Mesothelial cell of epicardium (in vitro differentiated cells): Measurements from ENCODE around the gene MUCL3. TPM values are rescaled to one million over a fixed set of nuclear protein-coding genes. Genes with fewer than 3 reads are reported as not detected.
"Not testable (repeated sequence)": the region's sequence is repeated elsewhere in the genome, so short reads cannot be mapped to it uniquely, and the experiment has no call there.

Source experiments
- DNase-seq, 2 experiments: peaks; one replicate each; pipeline ENCODE4 v3.0.0; 2021; ENCODE audit warnings: low spot score in 2 of 2; ENCODE audit not compliant: unreplicated experiment in 2 of 2
- H3K27ac Mint-ChIP-seq: 2 replicates; pipeline ENCODE4 v1.8.0; 2021; ENCODE audit warnings: mixed read lengths
- H3K27me3 Mint-ChIP-seq: 2 replicates; pipeline ENCODE4 v1.8.0; 2021; ENCODE audit warnings: low read depth, mixed read lengths
- H3K36me3 Mint-ChIP-seq: 2 replicates; pipeline ENCODE4 v1.8.0; 2021; ENCODE audit warnings: mixed read lengths
- H3K4me1 Mint-ChIP-seq: 2 replicates; pipeline ENCODE4 v1.8.0; 2021; ENCODE audit warnings: mixed read lengths
- H3K4me3 Mint-ChIP-seq: 2 replicates; pipeline ENCODE4 v1.8.0; 2021; ENCODE audit warnings: mild to moderate bottlenecking, moderate library complexity, mixed read lengths
- H3K9me3 Mint-ChIP-seq: 2 replicates; pipeline ENCODE4 v1.8.0; 2021; ENCODE audit warnings: mixed read lengths
- CTCF ChIP-seq: fragments of 200-600 bp; sonication (generic); IDR thresholded peaks from one replicate; pipeline ENCODE4 v1.5.0; 2021; ENCODE audit warnings: antibody characterized with exemption; ENCODE audit not compliant: unreplicated experiment
- total RNA-seq: library from RNA; stranded (reverse); gene quantifications from 3 replicates; pipeline ENCODE4 v1.2.1, GENCODE V29; 2021

MUCL3 gene
- total RNA-seq, 1 donor from 2014 or later = not detected

GRCh38 chr6:30918670-30919069 lies 22.1 kb upstream of the MUCL3 start:
- Mint-ChIP-seq H3K9me3 (no peaks in the 10 kb centered on the region), H3K27ac (no peak overlapping the region), H3K36me3 (peaks cover 30% of the 10 kb centered on the region), H3K27me3 (no peaks in the 10 kb centered on the region), H3K4me3 (no peak overlapping the region), H3K4me1 (peaks cover 24% of the 10 kb centered on the region)
- TF ChIP-seq CTCF = no peak
- no peak for DNase-seq

- H3K27me3 Mint-ChIP-seq = no peaks in the 10 kb centered on the region
- peaks cover 32% of the 10 kb centered on the region for H3K36me3 Mint-ChIP-seq
- H3K27ac Mint-ChIP-seq = no peak overlapping the region
- DNase-seq = no peak
- H3K9me3 Mint-ChIP-seq = no peaks in the 10 kb centered on the region
- no peak for TF ChIP-seq CTCF
- H3K4me3 Mint-ChIP-seq = no peak overlapping the region
- H3K4me1 Mint-ChIP-seq = no peaks in the 10 kb centered on the region
These were observed 18.3 kb upstream of the MUCL3 start for GRCh38 chr6:30922447-30922852.

GRCh38 chr6:30924040-30924627 lies 16.6 kb upstream of the MUCL3 start:
- not testable (repeated sequence) for H3K27ac Mint-ChIP-seq
- peaks cover 12% of the 10 kb centered on the region for H3K9me3 Mint-ChIP-seq

DNA sequence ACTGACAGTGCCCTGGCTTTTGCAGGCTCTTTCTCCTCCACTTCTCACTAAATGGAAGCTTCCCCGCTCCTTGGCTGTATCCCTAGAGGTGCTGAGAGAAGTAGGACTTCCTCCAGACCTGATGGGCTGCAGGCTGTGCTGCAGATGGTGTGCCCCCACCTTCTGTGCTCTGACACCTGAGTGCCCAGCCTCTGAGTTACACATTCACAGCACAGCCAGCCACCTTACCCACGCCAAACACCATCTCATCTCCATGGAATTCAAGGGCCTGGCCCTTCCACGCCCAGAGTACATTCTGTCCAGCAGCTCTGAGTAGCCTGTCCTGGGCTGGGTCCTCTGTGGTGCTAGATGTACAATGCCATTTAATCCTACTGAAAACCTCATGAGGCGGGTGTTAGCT lies 14.1 kb upstream of the MUCL3 start:
- Mint-ChIP-seq H3K27me3 (no peaks in the 10 kb centered on the region), H3K9me3 (peaks cover 12% of the 10 kb centered on the region), H3K4me1 (peaks cover 2% of the 10 kb centered on the region), H3K36me3 (peaks cover 32% of the 10 kb centered on the region), H3K27ac (no peak overlapping the region), H3K4me3 (no peak overlapping the region)
- TF ChIP-seq CTCF = no peak
- DNase-seq = no peak

More at GRCh38 chr6:30924040-30924627, 16.6 kb upstream of the MUCL3 start:
- H3K27me3 Mint-ChIP-seq, H3K4me3 Mint-ChIP-seq, H3K4me1 Mint-ChIP-seq, DNase-seq: not testable (repeated sequence)
- peaks cover 45% of the 10 kb centered on the region for H3K36me3 Mint-ChIP-seq

DNA sequence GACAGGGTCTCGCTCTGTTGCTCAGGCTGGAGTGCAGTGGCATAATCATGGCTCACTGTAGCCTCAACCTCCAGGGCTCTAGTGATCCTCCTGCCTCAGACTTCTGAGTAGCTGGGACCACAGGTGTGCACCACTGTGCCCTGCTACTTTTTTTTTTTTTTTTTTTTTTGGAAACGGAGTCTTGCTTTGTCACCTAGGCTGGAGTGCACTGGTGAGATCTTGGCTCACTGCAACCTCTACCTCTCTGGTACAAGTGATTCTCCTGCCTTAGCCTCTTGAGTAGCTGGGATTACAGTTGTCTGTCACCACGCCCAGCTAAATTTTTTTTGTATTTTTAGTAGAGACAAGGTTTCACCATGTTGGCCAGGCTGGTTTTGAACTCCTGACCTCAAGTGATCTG lies 13.7 kb upstream of the MUCL3 start:
- not testable (repeated sequence) for H3K4me3 Mint-ChIP-seq, H3K27me3 Mint-ChIP-seq, H3K4me1 Mint-ChIP-seq, H3K27ac Mint-ChIP-seq, DNase-seq
- peaks cover 32% of the 10 kb centered on the region for H3K36me3 Mint-ChIP-seq
- H3K9me3 Mint-ChIP-seq = peaks cover 12% of the 10 kb centered on the region

- Mint-ChIP-seq H3K4me1 (peaks cover 8% of the 10 kb centered on the region), H3K27ac (no peak overlapping the region), H3K27me3 (no peaks in the 10 kb centered on the region), H3K4me3 (no peak overlapping the region), H3K9me3 (peaks cover 12% of the 10 kb centered on the region), H3K36me3 (peaks cover 29% of the 10 kb centered on the region)
- no peak for TF ChIP-seq CTCF
- DNase-seq = no peak
These were observed 12.1 kb upstream of the MUCL3 start for GRCh38 chr6:30928677-30929076.

GRCh38 chr6:30930506-30930905 lies 10.3 kb upstream of the MUCL3 start:
- no peak overlapping the region for H3K4me3 Mint-ChIP-seq
- H3K4me1 Mint-ChIP-seq = peaks cover 15% of the 10 kb centered on the region
- no peak for TF ChIP-seq CTCF
- H3K36me3 Mint-ChIP-seq = peaks cover 29% of the 10 kb centered on the region
- no peaks in the 10 kb centered on the region for H3K27me3 Mint-ChIP-seq
- no peak overlapping the region for H3K27ac Mint-ChIP-seq
- DNase-seq = no peak
- H3K9me3 Mint-ChIP-seq = peaks cover 12% of the 10 kb centered on the region
